Endothelial cell of umbilical vein (primary cell): ENCODE results near the gene SARS1.

Source experiments
- CTCF ChIP-seq, 2 donors: IDR thresholded peaks; 1 replicate in 1 of 2; 2 replicates in 1 of 2; pipeline ENCODE4 v1.5.1; 2011; ENCODE audit warnings: low read length in 2 of 2, mild to moderate bottlenecking in 2 of 2, moderate library complexity in 2 of 2, control low read depth in 1 of 2, inconsistent platforms in 1 of 2, low read depth in 1 of 2; ENCODE audit not compliant: insufficient read depth in 1 of 2; ENCODE audit errors: extremely low read depth in 1 of 2
- FOS ChIP-seq: IDR thresholded peaks from 2 replicates; pipeline ENCODE4 v1.6.1; 2011; ENCODE audit warnings: mild to moderate bottlenecking, low read length, moderate library complexity, borderline replicate concordance; ENCODE audit not compliant: insufficient read depth

DNA sequence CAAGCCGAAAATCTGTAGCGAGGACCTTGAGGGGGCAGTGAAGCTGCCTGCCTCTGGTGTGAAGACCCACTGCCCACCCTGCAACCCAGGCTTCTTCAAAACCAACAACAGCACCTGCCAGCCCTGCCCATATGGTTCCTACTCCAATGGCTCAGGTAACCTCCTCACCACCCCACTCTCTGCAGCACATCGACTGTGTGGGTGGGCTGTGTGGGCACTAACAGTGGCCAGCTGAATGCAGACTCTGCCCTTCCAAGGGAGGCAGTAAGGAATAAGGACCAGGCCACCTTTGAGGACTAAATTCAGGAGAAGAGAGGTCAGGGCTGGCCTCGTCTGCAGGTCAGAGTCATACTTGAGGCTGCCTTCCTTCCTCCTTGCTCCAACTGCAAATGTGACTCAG lies 25.5 kb upstream of the SARS1 start:
- TF ChIP-seq CTCF (IDR thresholded peaks at IDR 0.05; ENCODE audit: extremely low read depth in 1 of 2, insufficient read depth in 1 of 2, low read depth in 1 of 2, low read length in 2 of 2): no peak
- TF ChIP-seq FOS: no peak
